CD4-positive, alpha-beta T cell treated with Interleukin-15 for 1 hour (primary cell): ENCODE results near the gene UBFD1.

Experiments used
- DNase-seq: peaks from one replicate; pipeline ENCODE4 v3.0.0-alpha.2; 2020

The UBFD1 gene

GRCh38 chr16:23611936-23612335, 54.4 kb downstream of the UBFD1 start:
- DNase-seq, result no peak

DNA sequence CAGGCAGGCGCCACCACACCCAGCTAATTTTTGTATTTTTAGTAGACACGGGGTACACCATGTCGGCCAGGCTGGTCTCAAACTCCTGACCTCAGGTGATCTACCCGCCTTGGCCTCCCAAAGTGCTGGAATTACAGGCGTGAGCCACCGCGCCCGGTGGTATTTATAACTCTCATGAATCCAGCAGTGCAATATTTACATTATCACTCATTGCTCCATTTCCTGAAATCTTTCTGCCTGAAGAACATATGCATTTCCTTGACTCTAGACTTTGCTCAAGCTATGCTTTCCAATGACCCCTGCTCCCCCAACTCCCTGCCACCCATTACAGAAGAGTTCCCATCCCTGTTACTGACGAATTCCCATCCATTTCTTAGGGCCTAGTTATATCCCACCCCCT, 58.3 kb downstream of the UBFD1 start:
- no peak for DNase-seq
